ENCODE results near the gene MEIKIN.

DNA sequence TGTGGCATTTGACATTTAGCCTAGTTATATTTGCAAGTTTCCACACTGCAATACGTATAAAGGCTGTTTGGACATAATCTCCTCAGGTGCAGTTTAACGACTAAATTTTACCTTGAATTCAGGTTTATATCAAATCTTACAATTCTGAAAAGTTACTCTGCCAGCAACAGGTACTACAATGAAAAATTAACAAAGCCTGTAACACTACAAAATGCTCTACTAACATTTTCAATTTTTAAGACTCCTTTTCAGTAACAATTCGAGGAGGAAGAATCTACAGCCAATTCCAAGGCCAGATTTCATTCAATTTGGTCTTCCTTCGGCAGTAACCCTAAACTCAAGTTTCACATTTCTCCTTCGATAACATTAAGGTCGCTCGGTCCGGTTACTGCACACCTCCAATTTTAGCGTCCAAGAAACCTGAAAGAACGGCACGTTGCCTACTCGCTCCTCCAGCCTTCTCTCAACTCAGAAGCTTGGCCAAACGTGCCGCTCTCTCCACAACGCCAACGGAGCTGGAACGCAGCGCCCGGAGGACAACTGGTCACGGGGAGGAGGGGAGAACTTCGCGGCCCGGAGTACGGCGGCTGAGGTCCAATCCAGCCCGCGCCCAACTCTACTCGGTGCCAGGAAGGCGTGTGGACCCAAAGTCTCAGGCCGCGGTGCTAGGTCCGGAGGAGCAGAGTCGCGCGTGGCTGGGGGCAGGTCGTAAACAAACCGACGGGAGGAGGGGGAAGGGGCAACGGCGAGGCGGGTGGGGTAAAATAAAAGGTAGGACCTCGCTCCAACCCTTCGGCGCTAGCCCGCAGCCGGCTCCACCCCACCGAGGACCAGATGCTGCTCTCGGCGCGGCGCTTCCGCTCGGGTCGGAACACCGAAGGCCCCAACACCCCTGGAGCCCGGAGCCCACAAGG lies 149.3 kb downstream of the MEIKIN start:
- TF ChIP-seq, protein P1, sequence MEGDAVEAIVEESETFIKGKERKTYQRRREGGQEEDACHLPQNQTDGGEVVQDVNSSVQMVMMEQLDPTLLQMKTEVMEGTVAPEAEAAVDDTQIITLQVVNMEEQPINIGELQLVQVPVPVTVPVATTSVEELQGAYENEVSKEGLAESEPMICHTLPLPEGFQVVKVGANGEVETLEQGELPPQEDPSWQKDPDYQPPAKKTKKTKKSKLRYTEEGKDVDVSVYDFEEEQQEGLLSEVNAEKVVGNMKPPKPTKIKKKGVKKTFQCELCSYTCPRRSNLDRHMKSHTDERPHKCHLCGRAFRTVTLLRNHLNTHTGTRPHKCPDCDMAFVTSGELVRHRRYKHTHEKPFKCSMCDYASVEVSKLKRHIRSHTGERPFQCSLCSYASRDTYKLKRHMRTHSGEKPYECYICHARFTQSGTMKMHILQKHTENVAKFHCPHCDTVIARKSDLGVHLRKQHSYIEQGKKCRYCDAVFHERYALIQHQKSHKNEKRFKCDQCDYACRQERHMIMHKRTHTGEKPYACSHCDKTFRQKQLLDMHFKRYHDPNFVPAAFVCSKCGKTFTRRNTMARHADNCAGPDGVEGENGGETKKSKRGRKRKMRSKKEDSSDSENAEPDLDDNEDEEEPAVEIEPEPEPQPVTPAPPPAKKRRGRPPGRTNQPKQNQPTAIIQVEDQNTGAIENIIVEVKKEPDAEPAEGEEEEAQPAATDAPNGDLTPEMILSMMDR (IDR thresholded peaks at IDR 0.05), result no peak
- TF ChIP-seq POLR2A (IDR thresholded peaks at IDR 0.05) (no peak), EP300 (IDR thresholded peaks at IDR 0.05) (no peak)

Data from tibial nerve (tissue), 4 donors.